Loucy (cell line): Measurements from ENCODE around the gene MRPS35.

Source experiments
- H2AFZ ChIP-seq: fragments of 200-600 bp; sonication (generic); 2 replicates; pipeline ENCODE4 v1.6.0; 2016; ENCODE audit warnings: antibody characterized with exemption, mild to moderate bottlenecking, low read length, moderate library complexity
- H3F3A ChIP-seq: fragments of 200-600 bp; 2 replicates; pipeline ENCODE4 v1.6.0; 2016; ENCODE audit warnings: antibody characterized with exemption, low read depth, mild to moderate bottlenecking
- H3K27me3 ChIP-seq: fragments of 200-600 bp; sonication (generic); 2 replicates; pipeline ENCODE4 v1.6.1; 2014; ENCODE audit warnings: low read length, mild to moderate bottlenecking; ENCODE audit not compliant: insufficient read depth, poor library complexity, severe bottlenecking
- H3K36me3 ChIP-seq: fragments of 200-600 bp; sonication (generic); 2 replicates; pipeline ENCODE4 v1.6.1; 2016; ENCODE audit warnings: low read length; ENCODE audit not compliant: insufficient read depth
- H3K4me1 ChIP-seq: fragments of 200-600 bp; sonication (generic); 2 replicates; pipeline ENCODE4 v1.5.1; 2014; ENCODE audit warnings: low read length, mild to moderate bottlenecking; ENCODE audit not compliant: insufficient read depth, poor library complexity, severe bottlenecking
- H3K4me2 ChIP-seq: fragments of 200-600 bp; sonication (generic); 2 replicates; pipeline ENCODE4 v1.6.0; 2014; ENCODE audit warnings: antibody characterized with exemption, low read length, low read depth, mild to moderate bottlenecking; ENCODE audit not compliant: poor library complexity, severe bottlenecking
- H3K4me3 ChIP-seq: fragments of 200-600 bp; sonication (generic); 2 replicates; pipeline ENCODE4 v1.5.1; 2014; ENCODE audit warnings: low read length, mild to moderate bottlenecking, mixed read lengths; ENCODE audit not compliant: poor library complexity, severe bottlenecking
- H3K79me2 ChIP-seq: fragments of 200-600 bp; sonication (generic); 2 replicates; pipeline ENCODE4 v1.6.1; 2014; ENCODE audit warnings: low read length; ENCODE audit not compliant: insufficient read depth
- H3K9ac ChIP-seq: fragments of 200-600 bp; sonication (generic); 2 replicates; pipeline ENCODE4 v1.6.0; 2014; ENCODE audit warnings: mild to moderate bottlenecking, low read depth, low read length, moderate library complexity; ENCODE audit not compliant: poor library complexity, severe bottlenecking
- H3K9me2 ChIP-seq: fragments of 200-600 bp; sonication (generic); replicated peaks from 2 replicates; pipeline ENCODE4 v1.6.1; 2016; ENCODE audit warnings: low read depth, low read length, mixed read lengths
- H3K9me3 ChIP-seq: fragments of 200-600 bp; sonication (generic); 2 replicates; pipeline ENCODE4 v1.6.1; 2014; ENCODE audit warnings: mild to moderate bottlenecking, antibody characterized with exemption, low read length, low read depth; ENCODE audit not compliant: insufficient read depth
- H4K20me1 ChIP-seq: fragments of 200-600 bp; sonication (generic); 2 replicates; pipeline ENCODE4 v1.6.0; 2014; ENCODE audit warnings: antibody characterized with exemption, low read length, mild to moderate bottlenecking; ENCODE audit not compliant: insufficient read depth, poor library complexity, severe bottlenecking
- CTCF ChIP-seq: fragments of 200-600 bp; sonication (generic); conservative IDR thresholded peaks from 2 replicates; pipeline ENCODE4 v1.5.1; 2014; ENCODE audit warnings: mild to moderate bottlenecking, antibody characterized with exemption, low read length
- EZH2phosphoT487 ChIP-seq: fragments of 200-600 bp; IDR thresholded peaks from 2 replicates; pipeline ENCODE4 v1.6.1; 2018; ENCODE audit warnings: antibody characterized with exemption, mild to moderate bottlenecking, moderate library complexity, borderline replicate concordance

MRPS35 gene

GRCh38 chr12:27695556-27696292 is 14.9 kb upstream of the MRPS35 start:
- peaks cover 4% of the 10 kb centered on the region for H3K4me1 ChIP-seq
- no peaks in the 10 kb centered on the region for H4K20me1 ChIP-seq
- no peak overlapping the region for H2AFZ ChIP-seq
- no peaks in the 10 kb centered on the region for H3K79me2 ChIP-seq
- H3F3A ChIP-seq, result no peaks in the 10 kb centered on the region
- no peaks in the 10 kb centered on the region for H3K27me3 ChIP-seq
- no peak overlapping the region for H3K4me2 ChIP-seq
- H3K9ac ChIP-seq, result no peak overlapping the region
- H3K36me3 ChIP-seq, result peaks cover 13% of the 10 kb centered on the region; the same call in 1 of the 2 replicates
- no peak overlapping the region for H3K4me3 ChIP-seq
- no peaks in the 10 kb centered on the region for H3K9me3 ChIP-seq
- no peaks in the 10 kb centered on the region for H3K9me2 ChIP-seq
- no peak for TF ChIP-seq EZH2phosphoT487
- TF ChIP-seq CTCF, result no peak

GRCh38 chr12:27696293-27696652 is 14.4 kb upstream of the MRPS35 start, which contains the start of gene REP15:
TSS of gene REP15 (plus strand) at chr12:27696447. CDS start at chr12:27696563, 116 bp downstream.
- Histone ChIP-seq H3K79me2 (no peaks in the 10 kb centered on the region), H3K9me2 (no peaks in the 10 kb centered on the region), H3K36me3 (peaks cover 13% of the 10 kb centered on the region; the same call in 1 of the 2 replicates), H2AFZ (no peak within 1 kb of the TSS), H3F3A (no peaks in the 10 kb centered on the region), H3K27me3 (no peaks in the 10 kb centered on the region), H3K4me3 (no peak within 1 kb of the TSS), H4K20me1 (no peaks in the 10 kb centered on the region), H3K4me2 (no peak within 1 kb of the TSS), H3K9ac (no peak within 1 kb of the TSS), H3K9me3 (no peaks in the 10 kb centered on the region), H3K4me1 (peaks cover 4% of the 10 kb centered on the region)
- TF ChIP-seq CTCF (no peak), EZH2phosphoT487 (no peak)

GRCh38 chr12:27696864-27697564 is 13.6 kb upstream of the MRPS35 start:
- H3K9ac ChIP-seq, result no peak overlapping the region
- no peaks in the 10 kb centered on the region for H3K9me2 ChIP-seq
- peaks cover 5% of the 10 kb centered on the region; the same call in 1 of the 2 replicates for H3K36me3 ChIP-seq
- H3F3A ChIP-seq, result no peaks in the 10 kb centered on the region
- H3K79me2 ChIP-seq, result no peaks in the 10 kb centered on the region
- no peaks in the 10 kb centered on the region for H4K20me1 ChIP-seq
- no peaks in the 10 kb centered on the region for H3K9me3 ChIP-seq
- H3K4me2 ChIP-seq, result no peak overlapping the region
- H3K27me3 ChIP-seq, result no peaks in the 10 kb centered on the region
- TF ChIP-seq CTCF (no peak), EZH2phosphoT487 (no peak)
- H2AFZ ChIP-seq, result no peak overlapping the region
- no peak overlapping the region for H3K4me3 ChIP-seq
- peaks cover 4% of the 10 kb centered on the region for H3K4me1 ChIP-seq
